ENCODE results near the gene CLIC4. TPM values are rescaled to one million over a fixed set of nuclear protein-coding genes. Genes with fewer than 3 reads are reported as not detected.

The CLIC4 gene
- total and polyA plus RNA-seq, 2 of the 8 experiments (the other 6 are each of a cell fraction or from before 2014, with no cell fraction given): 77.5 to 293 TPM

GRCh38 chr1:24790490-24790889 lies 45.2 kb downstream of the CLIC4 start:
- Histone ChIP-seq H2BK120ac (replicated peaks; ENCODE audit: low read depth, low read length) (no peak overlapping the region), H2BK12ac (ENCODE audit: low read depth, low read length) (no peak overlapping the region), H4K91ac (replicated peaks; ENCODE audit: insufficient read length, low read length) (no peak overlapping the region), H3K14ac (ENCODE audit: insufficient read length) (no peak overlapping the region), H3K4me2 (ENCODE audit: insufficient read depth in 1 of 2, low read depth in 2 of 2, low read length in 2 of 2) (no peak overlapping the region), H4K20me1 (replicated peaks in 1 of 2; ENCODE audit: control insufficient read depth in 1 of 2, insufficient read depth in 2 of 2, low read length in 2 of 2) (peaks cover 2 to 7% of the 10 kb centered on the region in 2 experiments), H3K4ac (replicated peaks; ENCODE audit: insufficient read length, low read depth, low read length) (no peak overlapping the region), H3K79me1 (ENCODE audit: low read depth, low read length) (0 out of 2 replicates have a peak, but pooled peaks cover 2% of the 10 kb centered on the region), H2AK5ac (ENCODE audit: low read depth, low read length) (no peak overlapping the region), H2AFZ (ENCODE audit: low read length) (no peak overlapping the region), H3K79me2 (ENCODE audit: control insufficient read depth in 1 of 2, insufficient read depth in 2 of 2, low read length in 2 of 2) (peaks cover 3 to 93% of the 10 kb centered on the region in 2 experiments; a peak in 3 of 4 replicates), H3K18ac (ENCODE audit: extremely low read depth, low read length) (no peak overlapping the region), H2BK5ac (ENCODE audit: low read depth, low read length) (no peak overlapping the region), H3K4me3 (ENCODE audit: extremely low read depth in 1 of 4, insufficient read depth in 2 of 4, low read depth in 3 of 4, low read length in 4 of 4) (no peak overlapping the region), H3K23me2 (ENCODE audit: low read depth, low read length) (no peaks in the 10 kb centered on the region; the same call in 1 of the 2 replicates), H3K9me3 (ENCODE audit: insufficient read depth in 2 of 2, low read depth in 1 of 2, low read length in 1 of 2) (no peaks in the 10 kb centered on the region), H3K9ac (replicated peaks in 1 of 4; ENCODE audit: extremely low read depth in 1 of 4, low read depth in 3 of 4, low read length in 3 of 4) (no peak overlapping the region), H2BK20ac (ENCODE audit: low read length) (no peak overlapping the region), H3K56ac (replicated peaks; ENCODE audit: insufficient read length, low read depth, low read length) (no peak overlapping the region), H3K4me1 (replicated peaks in 1 of 4; ENCODE audit: control insufficient read depth in 3 of 4, insufficient read depth in 4 of 4, low read length in 3 of 4) (no peaks in the 10 kb centered on the region), H3K27me3 (replicated peaks in 1 of 4; ENCODE audit: control insufficient read depth in 3 of 4, extremely low read depth in 1 of 4, insufficient read depth in 3 of 4, low read length in 3 of 4) (no peaks in the 10 kb centered on the region), H4K5ac (ENCODE audit: insufficient read length, low read depth, low read length) (no peak overlapping the region), H2BK15ac (ENCODE audit: low read length) (no peak overlapping the region), H3K27ac (ENCODE audit: low read depth, low read length) (no peak overlapping the region), H4K8ac (ENCODE audit: extremely low read depth, insufficient read depth, low read length) (no peak overlapping the region), H3K23ac (ENCODE audit: insufficient read length) (no peak overlapping the region), H3K36me3 (ENCODE audit: control insufficient read depth in 2 of 4, insufficient read depth in 4 of 4, low read length in 3 of 4) (peaks cover 0 to 2% (median 0%) of the 10 kb centered on the region in 4 experiments; a peak in 2 of 8 replicates)
- POLR2A ChIA-PET (ENCODE audit: partially characterized antibody): no interaction called here
- CTCF ChIA-PET (ENCODE audit: partially characterized antibody): no interaction called here
- FAIRE-seq (no peak), DNase-seq (ENCODE audit: low read depth in 1 of 2, low spot score in 2 of 2) (no peak)
- TF ChIP-seq NANOG (IDR thresholded peaks at IDR 0.05; ENCODE audit: insufficient read depth, low read depth, low read length, poor library complexity, severe bottlenecking): no peak
- no peak for TF ChIP-seq RBBP5 (IDR thresholded peaks at IDR 0.05; ENCODE audit: borderline replicate concordance, low read depth, low read length)
- TF ChIP-seq SUZ12 (IDR thresholded peaks at IDR 0.05; ENCODE audit: low read length): no peak
- TF ChIP-seq RAD21 (IDR thresholded peaks at IDR 0.05 in 1 of 2, conservative IDR thresholded peaks at IDR 0.05 in 1 of 2; ENCODE audit: low read depth in 2 of 2, low read length in 2 of 2): no peak
- no peak for TF ChIP-seq FOSL1 (IDR thresholded peaks at IDR 0.05; ENCODE audit: insufficient read depth, low read depth, low read length)
- TF ChIP-seq KDM1A (IDR thresholded peaks at IDR 0.05; ENCODE audit: borderline replicate concordance, low read length): no peak
- TF ChIP-seq BACH1 (IDR thresholded peaks at IDR 0.05; ENCODE audit: low read length): no peak
- TF ChIP-seq ZNF274 (IDR thresholded peaks at IDR 0.05; ENCODE audit: borderline replicate concordance, extremely low read depth, low read length): no peak
- TF ChIP-seq KDM4A (IDR thresholded peaks at IDR 0.05; ENCODE audit: low read depth, low read length, severe bottlenecking): no peak
- no peak for TF ChIP-seq HDAC2 (IDR thresholded peaks at IDR 0.05; ENCODE audit: borderline replicate concordance in 1 of 2, low read depth in 2 of 2, low read length in 2 of 2)
